ENCODE data around the gene DNAH17. TPM values are rescaled to one million over a fixed set of nuclear protein-coding genes. Genes with fewer than 3 reads are reported as not detected.

DNAH17 gene
- total RNA-seq, 4 donors from 2014 or later: under 0.01 TPM; not detected in 2

GRCh38 chr17:78473951-78474613 is 103.1 kb downstream of the DNAH17 start:
- H3K9me3 ChIP-seq: no peaks in the 10 kb centered on the region
- no peaks in the 10 kb centered on the region for H3K36me3 ChIP-seq
- no peak overlapping the region for H3K4me3 ChIP-seq
- TF ChIP-seq EP300 (IDR thresholded peaks at IDR 0.05) (no peak), POLR2A (IDR thresholded peaks at IDR 0.05) (no peak)
- TF ChIP-seq, protein P1, sequence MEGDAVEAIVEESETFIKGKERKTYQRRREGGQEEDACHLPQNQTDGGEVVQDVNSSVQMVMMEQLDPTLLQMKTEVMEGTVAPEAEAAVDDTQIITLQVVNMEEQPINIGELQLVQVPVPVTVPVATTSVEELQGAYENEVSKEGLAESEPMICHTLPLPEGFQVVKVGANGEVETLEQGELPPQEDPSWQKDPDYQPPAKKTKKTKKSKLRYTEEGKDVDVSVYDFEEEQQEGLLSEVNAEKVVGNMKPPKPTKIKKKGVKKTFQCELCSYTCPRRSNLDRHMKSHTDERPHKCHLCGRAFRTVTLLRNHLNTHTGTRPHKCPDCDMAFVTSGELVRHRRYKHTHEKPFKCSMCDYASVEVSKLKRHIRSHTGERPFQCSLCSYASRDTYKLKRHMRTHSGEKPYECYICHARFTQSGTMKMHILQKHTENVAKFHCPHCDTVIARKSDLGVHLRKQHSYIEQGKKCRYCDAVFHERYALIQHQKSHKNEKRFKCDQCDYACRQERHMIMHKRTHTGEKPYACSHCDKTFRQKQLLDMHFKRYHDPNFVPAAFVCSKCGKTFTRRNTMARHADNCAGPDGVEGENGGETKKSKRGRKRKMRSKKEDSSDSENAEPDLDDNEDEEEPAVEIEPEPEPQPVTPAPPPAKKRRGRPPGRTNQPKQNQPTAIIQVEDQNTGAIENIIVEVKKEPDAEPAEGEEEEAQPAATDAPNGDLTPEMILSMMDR (IDR thresholded peaks at IDR 0.05): no peak
- DNase-seq (ENCODE audit: low spot score in 2 of 2): no peak
- H3K27ac ChIP-seq: no peak overlapping the region
- H3K27me3 ChIP-seq: peaks cover 0 to 10% of the 10 kb centered on the region in 2 donors
- WGBS, 2 donors: 87 to 90% methylated on average over 8 to 12 of the region's 12 CpGs
- H3K4me1 ChIP-seq: no peaks in the 10 kb centered on the region

DNA sequence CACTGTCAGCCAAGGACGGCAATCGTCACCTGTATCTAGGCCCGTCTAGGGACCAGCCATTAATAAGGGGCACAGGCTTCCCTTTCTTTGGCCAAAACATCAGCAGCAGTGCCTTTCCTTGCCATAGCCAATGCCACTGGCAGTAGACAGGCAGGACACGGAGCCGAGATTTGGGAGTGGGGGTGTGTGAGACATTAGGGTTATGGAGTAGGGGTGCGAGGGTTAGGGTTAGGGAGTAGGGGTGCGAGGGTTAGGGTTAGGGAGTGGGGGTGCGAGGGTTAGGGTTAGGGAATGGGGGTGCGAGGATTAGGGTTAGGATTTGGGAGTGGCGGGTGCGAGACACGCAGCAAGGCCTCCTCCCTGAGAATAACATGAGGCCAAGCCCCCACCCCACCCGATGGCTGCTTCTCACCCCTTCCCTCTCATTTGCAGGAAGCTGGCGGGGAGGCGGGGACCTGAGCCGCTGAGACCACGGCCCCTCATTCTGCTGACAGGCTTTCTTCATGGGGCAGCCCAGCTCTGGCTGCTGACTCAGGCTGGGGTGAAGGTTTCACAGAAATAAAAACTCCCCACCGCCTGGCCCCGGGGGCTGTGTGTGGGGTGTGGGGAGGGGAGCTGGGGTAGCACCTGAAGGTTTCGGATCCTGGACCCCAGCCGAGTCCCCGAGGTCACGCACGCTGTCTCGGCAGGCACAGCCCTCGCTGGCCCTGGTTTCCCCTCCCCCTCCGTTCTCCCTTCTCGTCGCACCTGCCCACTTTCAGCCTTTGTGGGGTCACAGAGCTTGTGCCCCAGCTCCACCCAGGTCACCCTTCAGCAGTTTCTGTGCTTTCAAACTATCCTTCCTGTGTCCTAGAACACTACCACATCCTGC is 104.9 kb downstream of the DNAH17 start:
- Histone ChIP-seq H3K36me3 (no peaks in the 10 kb centered on the region), H3K27ac (no peak overlapping the region), H3K4me1 (no peaks in the 10 kb centered on the region), H3K9me3 (no peaks in the 10 kb centered on the region), H3K4me3 (no peak overlapping the region), H3K27me3 (peaks cover 0 to 10% of the 10 kb centered on the region in 2 donors)
- no peak for DNase-seq (ENCODE audit: low spot score in 2 of 2)
- 68 to 70% methylated on average over 28 to 29 of the region's 29 CpGs for WGBS, 2 donors
- no peak for TF ChIP-seq EP300 (IDR thresholded peaks at IDR 0.05)
- TF ChIP-seq, protein P1 (IDR thresholded peaks at IDR 0.05): no peak
- no peak for TF ChIP-seq POLR2A (IDR thresholded peaks at IDR 0.05)

DNA sequence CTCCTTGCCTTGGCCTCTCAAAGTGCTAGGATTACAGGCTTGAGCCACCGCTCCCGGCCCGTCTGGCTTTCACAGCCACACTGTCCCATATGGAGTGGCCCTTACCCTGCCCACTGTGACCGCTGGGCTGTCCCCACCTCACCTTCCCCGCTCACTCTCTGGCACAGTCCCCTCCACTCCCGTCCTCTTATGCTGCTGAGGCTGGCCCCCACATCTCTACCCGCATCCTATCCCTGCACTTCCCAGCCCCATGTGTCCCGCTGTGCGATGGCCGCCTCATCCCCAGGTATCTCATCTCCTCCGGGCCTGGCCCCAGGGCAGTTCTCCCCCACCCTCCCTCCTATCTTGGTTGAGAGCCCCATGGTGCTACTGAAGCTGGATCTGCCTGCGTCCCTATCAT is 105.6 kb downstream of the DNAH17 start:
- 92 to 95% methylated on average over 12 of the region's 12 CpGs for WGBS, 2 donors
- Histone ChIP-seq H3K27me3 (peaks cover 0 to 10% of the 10 kb centered on the region in 2 donors), H3K36me3 (no peaks in the 10 kb centered on the region), H3K4me3 (no peak overlapping the region), H3K9me3 (no peaks in the 10 kb centered on the region), H3K27ac (no peak overlapping the region), H3K4me1 (no peaks in the 10 kb centered on the region)
- DNase-seq (ENCODE audit: low spot score in 2 of 2): no peak
- TF ChIP-seq POLR2A (IDR thresholded peaks at IDR 0.05): no peak
- TF ChIP-seq EP300 (IDR thresholded peaks at IDR 0.05): no peak
- TF ChIP-seq, protein P1 (IDR thresholded peaks at IDR 0.05): no peak

- WGBS, 2 donors: 91% methylated on average over 7 of the region's 7 CpGs
Measured at GRCh38 chr17:78469443-78469842, 107.8 kb downstream of the DNAH17 start.

More at GRCh38 chr17:78469443-78469842, 107.8 kb downstream of the DNAH17 start:
- H3K27me3 ChIP-seq: peaks cover 0 to 10% of the 10 kb centered on the region in 2 donors
- no peak for TF ChIP-seq POLR2A (IDR thresholded peaks at IDR 0.05)
- TF ChIP-seq, protein P1 (IDR thresholded peaks at IDR 0.05): no peak
- no peak for TF ChIP-seq EP300 (IDR thresholded peaks at IDR 0.05)
- H3K4me1 ChIP-seq: no peaks in the 10 kb centered on the region
- DNase-seq (ENCODE audit: low spot score in 2 of 2): no peak
- no peaks in the 10 kb centered on the region for H3K36me3 ChIP-seq
- H3K27ac ChIP-seq: no peak overlapping the region
- no peaks in the 10 kb centered on the region for H3K9me3 ChIP-seq
- no peak overlapping the region for H3K4me3 ChIP-seq
